ENCODE results near the gene POLD2.

The POLD2 gene

DNA sequence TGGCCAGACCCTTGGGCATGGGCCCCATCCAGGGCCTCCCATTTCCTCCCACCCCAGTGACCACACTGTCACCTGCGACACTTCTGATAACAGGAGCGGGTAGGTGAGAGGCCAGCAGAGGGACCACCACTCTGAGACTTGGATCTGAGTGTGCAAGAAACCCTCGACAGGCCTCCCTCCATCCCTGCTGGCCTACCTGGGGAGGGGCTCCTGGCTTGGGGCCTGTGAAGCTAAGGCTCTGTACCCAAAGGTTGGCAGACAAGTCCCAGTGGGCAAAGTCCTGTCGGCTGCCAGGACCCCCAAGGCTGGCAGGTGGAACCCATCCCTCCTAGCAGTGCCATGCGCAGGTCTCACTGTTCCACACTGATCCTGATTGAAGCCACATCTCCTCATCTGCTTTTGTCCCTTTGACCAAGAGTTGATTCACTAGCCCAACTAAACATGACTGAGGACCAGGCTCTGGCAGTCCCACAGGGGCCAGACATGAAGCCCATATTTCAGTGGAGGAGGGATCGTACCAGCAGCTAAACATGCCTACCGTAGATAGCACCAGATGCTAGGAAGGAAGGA, 56.8 kb downstream of the POLD2 start:
- no peak overlapping the region for H3K4me2 ChIP-seq (ENCODE audit: low read length)
- 0 out of 2 replicates have a peak, but pooled peaks cover 6% of the 10 kb centered on the region for H4K20me1 ChIP-seq (ENCODE audit: control insufficient read depth, insufficient read depth, low read depth, low read length)
- H3K4me3 ChIP-seq (ENCODE audit: low read length): no peak overlapping the region

DNA sequence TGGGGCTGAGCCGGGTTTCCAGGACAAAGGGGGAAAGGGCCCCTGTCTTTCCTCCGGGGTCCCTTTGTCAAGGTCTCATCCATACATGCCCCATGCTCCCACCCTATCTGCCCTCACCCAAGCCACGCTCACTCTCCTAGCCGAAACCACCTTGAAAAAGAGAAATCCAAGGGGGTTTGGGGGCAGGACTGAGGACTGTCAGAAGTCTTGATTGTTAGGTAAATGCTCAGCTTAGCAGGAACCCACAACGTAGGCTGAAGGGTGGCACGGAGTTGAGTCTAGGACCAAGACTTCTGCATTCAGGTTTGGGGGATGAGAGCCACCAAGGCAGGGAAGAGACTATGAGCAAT, 57.3 kb downstream of the POLD2 start:
- peaks cover 14% of the 10 kb centered on the region for H3K36me3 ChIP-seq (ENCODE audit: control insufficient read depth, low read length)
- H3K4me2 ChIP-seq (ENCODE audit: low read length): no peak overlapping the region
- H3K27me3 ChIP-seq (ENCODE audit: control insufficient read depth, low read length): peaks cover 41% of the 10 kb centered on the region
- H3K4me1 ChIP-seq (ENCODE audit: control insufficient read depth, low read length): peaks cover 18% of the 10 kb centered on the region
- H3K9me3 ChIP-seq (ENCODE audit: control insufficient read depth, insufficient read depth, low read length): no peaks in the 10 kb centered on the region
- H3K79me2 ChIP-seq (ENCODE audit: control insufficient read depth, low read length): no peaks in the 10 kb centered on the region
- H3K9me2 ChIP-seq (replicated peaks; ENCODE audit: control insufficient read depth, low read length): no peaks in the 10 kb centered on the region
- TF ChIP-seq EZH2phosphoT487 (IDR thresholded peaks at IDR 0.05; ENCODE audit: borderline replicate concordance, low read length): no peak
- H4K20me1 ChIP-seq (ENCODE audit: control insufficient read depth, insufficient read depth, low read depth, low read length): 0 out of 2 replicates have a peak, but pooled peaks cover 6% of the 10 kb centered on the region
- peaks cover 17% of the 10 kb centered on the region for H3F3A ChIP-seq (ENCODE audit: control insufficient read depth, insufficient read depth)
- H3K27ac ChIP-seq (ENCODE audit: low read depth, low read length): no peak overlapping the region
- no peak overlapping the region for H3K4me3 ChIP-seq (ENCODE audit: low read length)

More for the DNA sequence above, 56.8 kb downstream of the POLD2 start:
- Histone ChIP-seq H3K9me2 (replicated peaks; ENCODE audit: control insufficient read depth, low read length) (no peaks in the 10 kb centered on the region), H3K4me1 (ENCODE audit: control insufficient read depth, low read length) (peaks cover 18% of the 10 kb centered on the region), H3K36me3 (ENCODE audit: control insufficient read depth, low read length) (peaks cover 9% of the 10 kb centered on the region), H3K27ac (ENCODE audit: low read depth, low read length) (no peak overlapping the region), H3F3A (ENCODE audit: control insufficient read depth, insufficient read depth) (peaks cover 17% of the 10 kb centered on the region), H3K79me2 (ENCODE audit: control insufficient read depth, low read length) (no peaks in the 10 kb centered on the region), H3K27me3 (ENCODE audit: control insufficient read depth, low read length) (peaks cover 41% of the 10 kb centered on the region), H3K9me3 (ENCODE audit: control insufficient read depth, insufficient read depth, low read length) (no peaks in the 10 kb centered on the region)
- TF ChIP-seq, protein P1, sequence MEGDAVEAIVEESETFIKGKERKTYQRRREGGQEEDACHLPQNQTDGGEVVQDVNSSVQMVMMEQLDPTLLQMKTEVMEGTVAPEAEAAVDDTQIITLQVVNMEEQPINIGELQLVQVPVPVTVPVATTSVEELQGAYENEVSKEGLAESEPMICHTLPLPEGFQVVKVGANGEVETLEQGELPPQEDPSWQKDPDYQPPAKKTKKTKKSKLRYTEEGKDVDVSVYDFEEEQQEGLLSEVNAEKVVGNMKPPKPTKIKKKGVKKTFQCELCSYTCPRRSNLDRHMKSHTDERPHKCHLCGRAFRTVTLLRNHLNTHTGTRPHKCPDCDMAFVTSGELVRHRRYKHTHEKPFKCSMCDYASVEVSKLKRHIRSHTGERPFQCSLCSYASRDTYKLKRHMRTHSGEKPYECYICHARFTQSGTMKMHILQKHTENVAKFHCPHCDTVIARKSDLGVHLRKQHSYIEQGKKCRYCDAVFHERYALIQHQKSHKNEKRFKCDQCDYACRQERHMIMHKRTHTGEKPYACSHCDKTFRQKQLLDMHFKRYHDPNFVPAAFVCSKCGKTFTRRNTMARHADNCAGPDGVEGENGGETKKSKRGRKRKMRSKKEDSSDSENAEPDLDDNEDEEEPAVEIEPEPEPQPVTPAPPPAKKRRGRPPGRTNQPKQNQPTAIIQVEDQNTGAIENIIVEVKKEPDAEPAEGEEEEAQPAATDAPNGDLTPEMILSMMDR (IDR thresholded peaks at IDR 0.05; ENCODE audit: low read depth, low read length, poor library complexity, severe bottlenecking): no peak
- TF ChIP-seq EZH2phosphoT487 (IDR thresholded peaks at IDR 0.05; ENCODE audit: borderline replicate concordance, low read length): no peak

DNA sequence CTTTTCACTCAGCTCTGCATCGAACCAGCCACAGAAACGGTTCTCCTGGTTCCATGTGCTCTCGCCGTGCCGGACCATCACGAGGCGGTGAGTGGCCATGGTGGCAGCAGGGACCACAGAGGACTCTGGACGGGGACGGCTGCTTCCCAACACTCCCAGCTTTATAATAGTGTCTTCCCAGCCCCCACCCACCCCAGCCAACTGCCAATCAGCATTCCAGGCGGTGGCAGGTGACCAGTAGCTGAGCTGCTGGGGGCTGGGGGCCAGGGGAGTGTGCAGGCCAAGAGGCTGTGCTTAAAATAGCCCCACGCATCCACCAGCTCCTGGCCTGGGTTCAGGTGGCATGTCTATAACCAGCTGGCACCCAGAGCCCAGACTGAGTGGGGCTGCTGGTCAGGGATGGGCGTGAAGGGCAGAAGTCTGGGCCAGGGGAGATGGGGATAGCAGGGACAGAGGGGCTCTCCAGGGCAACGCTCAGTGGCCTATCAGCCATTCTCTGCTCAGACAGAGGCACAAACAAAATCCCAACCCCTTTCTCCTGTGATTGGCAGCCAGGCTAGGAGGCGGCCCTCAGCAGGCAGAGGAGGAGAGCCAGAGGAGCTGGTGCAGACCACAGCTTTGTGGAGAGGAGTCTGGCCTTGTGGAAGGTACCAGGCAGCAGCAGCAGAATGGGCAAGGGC, 57.8 kb downstream of the POLD2 start, which contains the start of gene PGAM2:
Gene PGAM2 (minus strand): TSS at position 137 of the 680 bp plus-strand sequence. CDS start 38 bp downstream, at position 99.
- Histone ChIP-seq H3K9me3 (ENCODE audit: control insufficient read depth, insufficient read depth, low read length) (no peaks in the 10 kb centered on the region), H3K27ac (ENCODE audit: low read depth, low read length) (no peak within 1 kb of the TSS), H4K20me1 (ENCODE audit: control insufficient read depth, insufficient read depth, low read depth, low read length) (0 out of 2 replicates have a peak, but pooled peaks cover 6% of the 10 kb centered on the region), H3K4me1 (ENCODE audit: control insufficient read depth, low read length) (peaks cover 18% of the 10 kb centered on the region), H3K4me2 (ENCODE audit: low read length) (no peak within 1 kb of the TSS; the same call in 1 of the 2 replicates), H3K79me2 (ENCODE audit: control insufficient read depth, low read length) (no peaks in the 10 kb centered on the region), H3K4me3 (ENCODE audit: low read length) (no peak within 1 kb of the TSS), H3F3A (ENCODE audit: control insufficient read depth, insufficient read depth) (peaks cover 15% of the 10 kb centered on the region), H3K36me3 (ENCODE audit: control insufficient read depth, low read length) (peaks cover 19% of the 10 kb centered on the region), H3K9me2 (replicated peaks; ENCODE audit: control insufficient read depth, low read length) (no peaks in the 10 kb centered on the region), H3K27me3 (ENCODE audit: control insufficient read depth, low read length) (peaks cover 41% of the 10 kb centered on the region)
- TF ChIP-seq EZH2phosphoT487 (IDR thresholded peaks at IDR 0.05; ENCODE audit: borderline replicate concordance, low read length): peak; percentile 70; the same call in 1 of the 2 replicates
- TF ChIP-seq, protein P1 (IDR thresholded peaks at IDR 0.05; ENCODE audit: low read depth, low read length, poor library complexity, severe bottlenecking): no peak

Data from DOHH2 (cell line).